GM18511 (cell line): ENCODE measurements around the gene BRSK2.
"Not testable (repeated sequence)": the region's sequence is repeated elsewhere in the genome, so short reads cannot be mapped to it uniquely, and the experiment has no call there.

Experiments used
- ATAC-seq: cut with Tn5 transposase; IDR thresholded peaks from one replicate; pipeline ENCODE4 v1.9.1; 2021; ENCODE audit warnings: mild to moderate bottlenecking, moderate library complexity; ENCODE audit not compliant: unreplicated experiment

The BRSK2 gene

DNA sequence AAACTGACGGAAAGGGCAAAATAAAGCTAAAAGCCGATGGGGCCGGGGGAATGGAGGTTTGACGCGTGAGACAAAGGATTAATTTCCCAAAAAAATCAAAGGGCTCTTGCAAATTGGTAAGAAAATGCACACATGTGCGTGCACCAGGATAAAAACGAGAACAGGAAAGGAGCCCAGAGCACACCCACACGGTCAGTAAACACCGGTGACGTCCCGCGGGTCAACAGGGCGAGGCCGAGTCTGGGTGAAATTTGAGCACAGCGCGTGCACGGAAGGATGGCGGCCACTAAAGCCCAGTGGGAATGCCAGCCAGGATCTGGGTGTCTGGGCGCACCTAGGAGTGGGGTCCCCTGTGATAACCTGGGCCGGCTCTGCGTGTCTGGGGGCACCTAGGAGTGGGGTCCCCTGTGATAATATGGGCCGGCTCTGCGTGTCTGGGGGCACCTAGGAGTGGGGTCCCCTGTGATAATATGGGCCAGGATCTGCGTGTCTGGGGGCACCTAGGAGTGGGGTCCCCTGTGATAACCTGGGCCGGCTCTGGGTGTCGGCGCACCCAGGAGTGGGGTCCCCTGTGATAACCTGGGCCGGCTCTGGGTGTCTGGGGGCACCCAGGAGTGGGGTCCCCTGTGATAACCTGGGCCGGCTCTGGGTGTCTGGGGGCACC, 44.4 kb downstream of the BRSK2 start:
- ATAC-seq = no peak

DNA sequence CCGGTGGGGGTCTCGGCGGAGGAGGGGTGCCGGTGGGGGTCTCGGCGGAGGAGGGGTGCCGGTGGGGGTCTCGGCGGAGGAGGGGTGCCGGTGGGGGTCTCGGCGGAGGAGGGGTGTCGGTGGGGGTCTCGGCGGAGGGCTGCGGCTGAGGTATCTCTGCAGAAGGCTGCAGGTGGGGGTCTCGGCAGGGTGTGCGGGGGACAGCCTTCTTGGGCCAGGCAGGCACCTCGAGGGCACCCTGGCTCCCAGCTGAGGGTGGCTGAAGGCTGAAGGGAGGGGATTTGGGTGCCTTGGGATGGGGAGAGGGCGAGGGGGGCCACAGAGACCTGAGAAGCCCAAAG, 45.7 kb downstream of the BRSK2 start:
- not testable (repeated sequence) for ATAC-seq

DNA sequence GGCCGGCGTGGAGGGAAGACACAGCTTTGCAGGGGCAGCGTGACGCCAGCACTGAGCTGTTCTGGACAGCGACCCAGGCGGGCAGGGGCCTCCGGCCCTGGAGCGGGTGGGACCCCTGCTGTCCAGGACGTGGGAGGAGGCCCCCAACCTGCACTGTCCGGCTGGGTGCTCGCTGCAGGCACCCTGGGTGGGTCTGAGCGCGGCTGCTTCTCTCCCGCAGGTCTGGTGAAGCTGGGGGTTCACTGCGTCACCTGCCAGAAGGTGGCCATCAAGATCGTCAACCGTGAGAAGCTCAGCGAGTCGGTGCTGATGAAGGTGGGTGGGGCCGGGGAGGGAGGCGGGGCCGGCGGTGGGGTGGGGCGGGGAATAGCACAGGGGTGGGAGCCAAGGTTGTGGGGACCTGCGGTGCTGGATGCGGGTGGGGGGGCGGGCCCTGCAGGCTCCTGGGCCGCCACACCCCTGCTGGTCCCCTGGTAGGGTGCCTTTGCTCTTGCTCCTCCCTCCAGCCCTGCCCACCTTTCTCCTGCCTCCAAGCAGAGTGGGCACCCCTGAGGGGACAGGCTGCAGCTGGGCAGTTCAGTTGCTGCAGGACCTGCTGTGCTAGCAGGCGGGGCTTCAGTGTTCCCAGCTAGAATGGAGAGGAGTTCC, 46.2 kb downstream of the BRSK2 start:
- no peak for ATAC-seq

DNA sequence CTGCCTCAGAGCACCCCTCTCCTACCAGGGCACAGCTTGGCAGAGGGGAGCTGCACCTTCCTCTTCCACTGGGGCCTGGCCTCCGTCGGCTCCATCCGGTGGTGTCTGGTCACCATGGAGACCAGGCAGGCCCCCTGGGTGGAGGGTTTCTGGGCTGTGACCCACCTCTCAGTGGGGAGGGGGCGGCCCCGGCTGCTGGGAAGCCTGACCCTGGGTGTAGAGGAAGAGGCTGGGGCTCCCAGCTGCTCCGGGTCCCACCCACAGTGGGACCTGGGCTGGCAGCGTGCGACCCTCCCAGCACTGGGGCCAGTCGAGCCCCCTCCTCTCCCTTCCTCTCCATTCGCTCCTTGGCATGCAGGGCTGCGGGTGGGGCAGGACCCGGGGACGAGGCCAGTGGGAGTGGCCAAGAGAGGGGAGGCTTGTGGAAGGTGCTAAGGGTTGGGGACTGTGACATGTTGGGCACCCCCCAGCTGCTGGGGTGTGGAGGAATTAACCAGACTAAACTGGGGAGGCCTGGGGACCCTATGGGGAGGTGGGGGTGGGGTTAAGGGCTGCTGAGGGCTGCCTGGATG, 46.8 kb downstream of the BRSK2 start:
- ATAC-seq = no peak

DNA sequence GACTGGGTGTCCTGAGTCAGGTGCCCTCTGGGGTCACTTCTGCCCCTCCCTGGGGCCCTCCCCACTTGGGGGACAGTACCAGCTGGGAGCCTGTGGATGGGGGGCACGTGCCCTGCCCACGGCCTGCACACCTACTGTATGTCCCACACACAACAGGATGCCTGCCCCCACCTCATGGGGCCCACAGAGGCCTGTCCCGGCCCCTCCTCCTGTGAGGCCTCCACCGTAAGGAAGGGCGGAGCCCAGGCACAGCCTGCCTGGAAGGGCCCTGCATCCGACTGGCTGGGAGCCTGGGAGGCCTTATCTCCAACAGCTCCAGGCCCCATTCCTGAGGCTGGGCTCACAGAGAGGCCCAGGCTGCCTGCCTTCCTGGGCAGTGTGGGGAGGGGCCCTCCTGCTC, 47.8 kb downstream of the BRSK2 start:
- ATAC-seq = no peak

DNA sequence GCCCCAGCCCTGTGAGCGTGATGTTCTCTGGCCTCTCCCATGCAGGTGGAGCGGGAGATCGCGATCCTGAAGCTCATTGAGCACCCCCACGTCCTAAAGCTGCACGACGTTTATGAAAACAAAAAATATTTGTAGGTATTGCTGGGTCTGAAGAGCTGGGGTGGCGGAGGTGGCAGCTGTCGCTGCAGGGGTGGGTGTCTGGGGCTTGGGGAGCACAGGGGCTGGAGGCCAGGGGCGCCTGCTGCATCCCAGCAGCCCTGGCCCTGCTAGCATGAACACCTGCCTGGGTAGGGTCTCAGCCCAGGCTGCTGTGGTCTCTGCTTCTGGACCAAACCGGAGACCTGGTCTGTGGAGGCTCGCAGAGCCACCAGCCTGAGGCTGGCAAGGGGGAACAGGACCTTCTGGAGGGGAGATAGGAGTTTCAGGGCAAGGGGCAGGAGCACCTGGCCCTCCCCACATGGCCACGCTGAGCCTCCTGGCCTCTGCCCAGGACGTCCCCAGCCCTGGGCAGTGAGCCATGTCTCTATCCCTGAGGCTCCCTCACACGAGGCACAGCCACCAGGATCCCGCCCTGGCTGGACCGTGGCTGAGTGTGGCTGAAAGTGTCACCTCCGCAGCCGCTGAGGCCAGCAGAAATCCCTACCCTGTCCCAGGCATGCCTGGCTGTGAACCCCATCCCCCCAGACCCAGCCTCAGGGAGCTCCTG, 48.7 kb downstream of the BRSK2 start:
- no peak for ATAC-seq

DNA sequence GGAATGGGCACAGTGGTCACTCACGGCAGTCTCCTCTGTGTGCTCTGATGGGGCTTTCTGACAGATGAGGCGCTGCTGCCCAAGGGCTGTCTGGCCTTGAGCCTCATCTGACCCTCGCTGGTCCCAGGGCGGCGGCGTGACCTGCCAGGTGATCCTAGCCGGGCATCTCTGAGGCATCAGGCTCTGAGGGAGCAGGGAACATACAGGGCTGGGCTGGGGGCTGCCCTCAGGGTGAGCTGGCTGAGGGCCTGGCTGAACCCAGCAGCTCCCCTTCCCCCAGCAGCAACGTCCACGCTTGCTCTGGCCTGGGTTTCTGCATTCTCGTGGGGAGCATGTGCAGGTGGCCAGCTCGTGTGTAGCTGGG, 49.2 kb downstream of the BRSK2 start:
- no peak for ATAC-seq

DNA sequence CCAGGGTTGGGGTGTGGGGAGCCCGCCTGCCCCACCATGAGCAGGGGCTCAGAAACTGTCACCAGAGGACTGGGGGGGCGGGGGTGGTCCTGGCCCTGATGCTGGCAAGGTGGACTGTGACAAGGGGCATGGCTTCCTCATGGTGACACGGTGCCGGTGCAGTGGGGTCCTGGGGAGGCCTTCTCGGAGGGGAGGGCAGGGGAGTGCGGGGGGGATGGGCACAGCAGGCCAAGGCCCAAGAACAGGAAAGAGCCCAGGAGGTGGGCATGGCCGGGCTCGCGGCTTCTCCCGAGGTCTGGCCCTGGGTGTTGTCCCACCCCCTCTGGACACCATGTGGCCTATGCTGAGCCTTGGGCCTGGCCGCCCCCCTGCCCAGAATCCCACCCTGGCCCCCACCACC, 49.6 kb downstream of the BRSK2 start:
- no peak for ATAC-seq

DNA sequence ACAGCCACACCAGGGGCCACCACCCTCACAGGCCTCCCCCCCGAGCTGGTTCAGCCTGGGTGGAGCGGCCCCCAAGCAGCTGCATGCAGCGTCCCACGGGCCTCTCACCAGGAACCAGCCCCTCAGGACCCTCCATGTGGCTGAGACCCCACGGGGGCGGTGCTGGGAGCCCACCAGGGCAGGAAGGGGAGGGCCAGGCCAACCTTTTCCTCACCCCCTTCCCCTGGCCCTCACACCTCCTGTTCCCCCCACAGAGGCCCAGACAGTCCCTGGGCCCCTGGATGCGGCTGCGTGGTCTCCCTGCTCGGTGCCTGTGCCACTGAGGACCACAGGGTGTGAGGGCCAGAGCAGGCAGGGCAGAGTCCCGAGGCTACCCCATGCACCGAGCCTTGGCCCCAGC, 50.3 kb downstream of the BRSK2 start:
- ATAC-seq = no peak

DNA sequence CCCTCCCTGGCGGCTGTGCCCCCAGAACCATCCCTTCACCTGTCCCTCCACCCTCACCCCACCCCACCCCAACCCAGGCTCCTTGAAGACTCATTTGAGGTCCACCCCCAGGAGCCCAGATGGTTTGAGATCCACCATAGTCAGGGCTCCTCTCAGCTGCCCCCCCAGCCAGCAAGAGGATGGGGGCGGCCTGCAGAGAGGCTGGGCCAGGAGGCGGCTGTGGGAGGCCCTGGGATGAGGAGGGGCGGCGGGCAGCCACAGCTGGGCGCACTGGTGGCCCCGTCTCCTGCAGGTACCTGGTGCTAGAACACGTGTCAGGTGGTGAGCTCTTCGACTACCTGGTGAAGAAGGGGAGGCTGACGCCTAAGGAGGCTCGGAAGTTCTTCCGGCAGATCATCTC, 50.8 kb downstream of the BRSK2 start:
- ATAC-seq = no peak

DNA sequence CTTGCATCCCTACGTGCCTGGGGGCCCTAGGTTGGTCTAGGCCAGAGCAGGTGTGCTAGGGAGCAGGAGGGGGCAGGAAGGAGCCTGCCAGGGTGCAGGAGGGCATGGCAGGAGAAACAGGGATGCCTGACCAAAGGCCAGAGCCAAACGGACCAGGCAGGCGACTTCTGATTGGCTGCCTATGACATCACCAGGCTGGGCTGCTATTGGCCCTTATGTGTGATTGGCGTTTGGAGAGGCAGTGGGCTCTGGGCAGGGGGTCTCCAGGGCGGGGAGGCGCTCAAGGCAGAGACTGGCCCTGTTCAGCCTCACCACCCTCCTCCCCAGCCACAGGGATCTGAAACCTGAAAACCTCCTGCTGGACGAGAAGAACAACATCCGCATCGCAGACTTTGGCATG, 52.4 kb downstream of the BRSK2 start:
- ATAC-seq = no peak

DNA sequence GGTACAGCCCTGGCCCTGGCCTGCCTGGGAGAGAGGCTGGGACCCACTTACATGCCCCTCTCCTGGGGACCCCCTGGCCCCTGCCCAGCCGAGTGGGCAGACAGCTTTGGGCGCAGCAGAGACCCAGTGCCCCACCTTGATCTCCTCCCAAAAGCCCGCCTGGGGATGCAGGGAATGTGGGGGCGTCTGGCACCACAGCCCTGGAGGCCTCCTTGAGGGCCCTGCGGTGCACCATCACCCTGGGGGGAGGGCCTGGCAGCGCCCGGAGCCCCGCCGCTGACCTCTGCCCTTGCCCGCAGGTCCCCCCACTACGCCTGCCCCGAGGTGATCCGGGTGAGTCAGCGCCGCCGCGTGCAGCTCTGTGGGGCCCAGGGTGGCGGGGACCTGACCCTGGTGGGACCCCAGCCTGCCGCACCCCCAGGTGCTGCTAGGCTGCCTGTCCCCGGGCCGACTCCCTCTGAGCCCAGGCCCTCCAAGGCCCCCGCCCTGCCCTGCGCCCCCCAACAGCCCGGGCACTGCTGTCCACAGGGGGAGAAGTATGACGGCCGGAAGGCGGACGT, 53.2 kb downstream of the BRSK2 start:
- no peak for ATAC-seq

DNA sequence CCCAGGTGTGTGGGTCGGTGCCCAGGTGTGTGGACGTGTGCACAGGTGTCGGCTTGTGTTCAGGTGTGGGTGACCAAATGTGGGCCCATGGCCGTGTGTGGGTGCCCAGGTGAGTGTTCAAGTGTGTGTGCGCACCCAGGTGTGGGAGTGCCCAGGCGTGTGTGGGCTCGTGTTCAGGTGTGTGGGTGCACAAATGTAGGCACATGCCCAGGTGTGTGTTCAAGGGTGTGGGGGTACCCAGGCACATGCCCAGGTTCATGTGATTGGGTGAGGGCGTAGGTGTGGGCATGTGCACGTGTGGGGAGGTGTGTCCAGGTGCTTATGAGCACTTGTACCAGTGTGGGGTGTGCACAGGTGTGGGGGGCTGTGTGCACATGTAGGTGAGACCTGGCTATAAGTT, 54.0 kb downstream of the BRSK2 start:
- ATAC-seq = no peak

DNA sequence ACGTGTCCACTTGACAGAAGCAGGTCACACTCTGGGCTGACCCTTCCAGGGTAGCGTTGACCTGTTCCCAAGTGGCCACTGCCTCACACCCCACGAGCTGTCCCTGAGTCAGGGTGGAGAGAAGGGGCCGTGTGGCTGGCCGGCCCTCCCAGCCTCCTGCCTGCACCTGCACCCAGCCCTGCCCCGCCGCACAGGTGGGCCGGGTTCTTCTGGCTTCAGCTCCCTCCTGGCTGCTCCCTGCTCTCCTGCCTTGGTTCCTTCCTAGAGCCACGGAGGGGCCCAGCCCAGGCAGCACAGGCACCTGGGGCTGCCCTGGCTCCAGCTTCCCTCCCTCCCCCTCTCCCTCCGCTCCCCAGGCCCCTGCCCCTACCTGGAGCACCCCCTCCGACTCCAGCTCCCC, 54.6 kb downstream of the BRSK2 start:
- no peak for ATAC-seq

DNA sequence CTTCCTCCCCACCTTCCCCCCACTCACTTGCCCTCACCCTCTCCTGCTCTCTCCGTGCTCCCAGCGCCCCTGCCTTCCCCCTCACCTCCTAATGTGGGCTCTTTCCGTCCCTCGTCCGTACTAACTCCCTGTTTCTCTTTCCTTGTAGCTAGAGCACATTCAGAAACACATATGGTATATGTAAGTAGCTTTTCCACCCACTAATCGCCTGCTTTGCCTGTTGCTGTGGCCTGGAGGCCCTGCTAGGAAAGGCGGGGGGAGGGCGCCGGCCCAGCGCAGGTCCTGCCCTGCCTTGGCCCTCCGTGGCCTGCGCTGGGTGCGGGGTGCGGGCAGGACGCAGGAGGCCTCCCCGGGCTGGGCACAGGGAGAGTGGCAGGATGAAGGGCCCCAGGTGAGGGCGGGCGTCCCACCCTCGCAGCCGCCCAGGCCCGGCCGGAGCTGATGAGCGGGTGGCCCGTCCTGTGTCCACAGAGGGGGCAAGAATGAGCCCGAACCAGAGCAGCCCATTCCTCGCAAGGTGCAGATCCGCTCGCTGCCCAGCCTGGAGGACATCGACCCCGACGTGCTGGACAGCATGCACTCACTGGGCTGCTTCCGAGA, 55.2 kb downstream of the BRSK2 start:
- ATAC-seq = no peak

DNA sequence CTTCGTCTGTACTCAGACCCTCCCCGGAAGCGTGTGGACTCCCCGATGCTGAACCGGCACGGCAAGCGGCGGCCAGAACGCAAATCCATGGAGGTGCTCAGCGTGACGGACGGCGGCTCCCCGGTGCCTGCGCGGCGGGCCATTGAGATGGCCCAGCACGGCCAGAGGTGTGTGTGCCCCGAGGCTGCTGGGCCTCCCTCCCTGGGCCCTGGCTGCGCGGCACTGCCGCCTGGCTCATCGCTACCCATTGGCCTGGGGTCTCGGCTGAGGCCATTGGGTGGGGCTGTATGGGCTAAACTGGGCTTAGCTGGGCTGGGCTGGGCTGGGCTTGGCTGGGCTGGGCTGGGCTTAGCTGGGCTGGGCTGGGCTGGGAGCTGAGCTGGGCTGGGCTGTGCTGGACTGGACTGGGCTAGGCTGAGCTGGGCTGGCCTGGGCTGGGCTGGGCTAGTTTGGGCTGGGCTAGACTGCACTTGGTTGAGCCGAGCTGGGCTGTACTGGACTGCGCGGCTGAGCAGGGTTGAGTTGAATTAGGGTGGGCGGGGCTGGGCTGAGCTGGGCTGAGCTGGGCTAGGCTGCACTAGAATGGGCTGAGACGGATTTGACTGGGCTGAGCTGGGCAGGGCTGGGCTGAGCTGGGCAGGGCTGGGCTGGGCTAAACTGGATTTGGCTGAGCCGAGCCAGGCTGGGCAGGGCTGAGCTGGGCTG, 56.2 kb downstream of the BRSK2 start:
- no peak for ATAC-seq

DNA sequence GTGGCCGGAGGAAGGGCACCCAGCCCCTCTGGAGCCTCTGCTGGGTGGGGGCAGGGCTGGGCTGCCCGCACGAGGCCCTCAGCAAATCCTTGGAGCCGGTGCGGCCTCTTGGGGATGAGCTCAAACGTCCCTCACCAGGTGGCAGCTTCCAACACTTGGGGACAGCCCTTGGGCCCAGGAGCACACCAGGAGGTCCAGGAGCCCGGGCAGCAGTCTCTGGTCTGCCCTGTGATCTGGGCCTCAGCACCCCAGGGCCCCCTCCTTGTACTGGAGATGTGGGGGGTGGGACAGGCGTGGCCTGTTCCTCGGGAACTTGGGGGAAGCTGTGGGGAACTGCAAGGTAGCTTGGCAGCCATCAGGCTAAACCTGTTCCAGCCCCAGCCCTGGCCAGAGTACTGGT, 56.9 kb downstream of the BRSK2 start:
- no peak for ATAC-seq

DNA sequence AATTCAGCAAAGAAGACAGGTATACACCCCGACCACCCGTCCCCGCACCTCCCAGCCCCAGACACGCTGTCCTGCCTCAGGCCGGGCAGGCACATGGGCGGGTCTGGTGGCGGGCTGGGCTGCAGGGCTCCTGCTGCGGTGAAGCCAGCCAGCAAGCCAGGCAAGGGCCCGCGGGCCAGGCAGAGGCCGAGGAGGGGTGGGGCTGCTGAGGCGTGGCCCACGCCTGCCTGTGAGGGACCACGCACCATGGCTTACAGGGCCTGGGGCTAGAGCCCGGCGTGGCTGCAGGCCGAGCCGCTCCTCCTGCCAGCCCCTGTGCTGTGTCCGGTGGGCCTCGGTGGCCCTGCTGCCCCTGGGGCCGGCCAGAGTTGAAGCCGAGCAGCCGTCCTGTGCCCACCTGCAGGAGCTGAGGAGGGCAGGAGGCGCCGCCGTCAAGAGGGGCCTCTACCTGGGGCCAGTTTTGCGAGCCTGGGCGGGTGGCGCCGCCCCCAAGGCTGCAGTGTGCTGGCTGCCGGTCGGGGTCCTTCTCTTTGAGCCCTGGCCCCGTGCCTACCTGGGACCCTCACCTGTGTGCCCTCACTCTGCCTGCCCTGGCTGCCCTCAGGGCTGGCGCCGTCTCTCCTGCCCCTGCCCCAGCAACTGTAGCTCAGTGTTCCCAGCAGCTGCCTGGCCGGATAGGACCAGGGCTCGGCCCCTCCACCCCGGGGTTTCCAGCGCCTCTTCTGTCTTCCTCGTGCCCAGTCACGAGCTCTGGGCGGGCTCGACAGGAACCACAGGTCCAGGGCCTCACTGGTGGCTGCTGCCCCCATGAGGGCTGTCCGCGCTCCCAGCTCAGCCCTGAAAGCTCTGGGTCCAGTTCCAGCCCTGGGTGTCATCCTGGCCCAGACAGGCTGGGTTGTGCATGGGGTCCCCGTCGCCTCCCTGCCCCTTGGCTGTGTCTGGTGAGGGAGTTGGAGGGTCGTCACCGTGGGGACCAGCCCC, 58.4 kb downstream of the BRSK2 start:
- no peak for ATAC-seq

DNA sequence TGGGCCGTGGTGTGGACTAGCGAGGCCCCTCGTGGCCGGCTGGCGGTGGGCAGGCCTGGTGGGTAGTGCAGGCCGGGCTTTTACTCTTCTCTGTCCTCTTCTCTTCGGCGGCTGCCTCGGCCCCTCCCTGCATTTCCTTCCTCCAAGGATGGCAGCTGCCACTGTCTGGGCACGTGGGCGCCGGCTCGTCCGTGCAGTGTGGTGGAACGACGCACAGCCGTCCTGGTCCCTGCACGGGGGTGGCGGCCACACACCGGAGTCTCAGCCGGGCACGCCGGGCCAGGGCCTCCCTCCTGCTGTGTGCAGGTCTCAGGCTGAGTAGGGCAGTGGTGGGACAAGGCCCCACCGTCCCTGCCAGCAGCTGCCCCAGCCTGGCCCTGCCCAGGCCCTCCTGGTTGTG, 59.1 kb downstream of the BRSK2 start:
- no peak for ATAC-seq
